Small intestine (tissue), 7 donors: ENCODE measurements around the gene B4GALT5. TPM values are rescaled to one million over a fixed set of nuclear protein-coding genes. Genes with fewer than 3 reads are reported as not detected.
A peak's percentile ranks its signal among the peaks of the same experiment; 100 is the strongest.

Experiments used
- DNase-seq, 2 donors: peaks; one replicate each; pipeline versions ENCODE4 v3.0.0 to v3.0.0-alpha.2; 2013
- FAIRE-seq: peaks from 2 replicates; lab custom pipeline; 2012; peaks lifted over from hg19 to GRCh38; lab: Jason Lieb, UNC
- H3K27ac ChIP-seq, 3 donors: one replicate each; pipeline ENCODE4 v1.5.1; 2013; ENCODE audit warnings: low read length in 2 of 3, mild to moderate bottlenecking in 2 of 3, control low read depth in 1 of 3, inconsistent platforms in 1 of 3, low read depth in 1 of 3, moderate library complexity in 1 of 3
- H3K27me3 ChIP-seq, 3 donors: one replicate each; pipeline ENCODE4 v1.6.1; 2013; ENCODE audit warnings: low read length in 3 of 3, inconsistent platforms in 1 of 3; ENCODE audit not compliant: control insufficient read depth in 3 of 3, insufficient read depth in 3 of 3
- H3K36me3 ChIP-seq, 3 donors: one replicate each; pipeline ENCODE4 v1.6.1; 2013; ENCODE audit warnings: low read length in 3 of 3, inconsistent platforms in 1 of 3, low read depth in 1 of 3, mild to moderate bottlenecking in 1 of 3, moderate library complexity in 1 of 3; ENCODE audit not compliant: control insufficient read depth in 3 of 3, insufficient read depth in 2 of 3
- H3K4me1 ChIP-seq, 3 donors: one replicate each; pipeline ENCODE4 v1.6.1; 2013; ENCODE audit warnings: low read length in 2 of 3, inconsistent platforms in 1 of 3, low read depth in 1 of 3, mild to moderate bottlenecking in 1 of 3, moderate library complexity in 1 of 3; ENCODE audit not compliant: control insufficient read depth in 3 of 3, insufficient read depth in 2 of 3
- H3K4me3 ChIP-seq, 3 donors: one replicate each; pipeline ENCODE4 v1.5.1; 2013; ENCODE audit warnings: low read length in 3 of 3, control low read depth in 1 of 3, inconsistent platforms in 1 of 3, low read depth in 1 of 3, mild to moderate bottlenecking in 1 of 3, moderate library complexity in 1 of 3
- H3K9me3 ChIP-seq, 2 donors: one replicate each; pipeline ENCODE4 v1.6.1; 2013; ENCODE audit warnings: low read depth in 1 of 2, low read length in 1 of 2; ENCODE audit not compliant: control insufficient read depth in 2 of 2, insufficient read depth in 1 of 2
- WGBS, 3 donors: extraction: QIAGEN DNeasy Blood & Tissue Kit; methylation state at CpG; one replicate each; pipeline ENCODE4 v1.1.7; 2013; 5-methylcytosine and 5-hydroxymethylcytosine counted together
- polyA plus RNA-seq, 4 donors: library from polyadenylated mRNA; stranded (reverse) in 3 of 4; unstranded in 1 of 4; fragments of 200-250 nt in 3 of 4; fragments of 120-200 nt in 1 of 4; gene quantifications; one replicate each; pipeline versions ENCODE4 v1.2.1 to v1.2.3, GENCODE V29; 2013
- donor health status: healthy with polysubstance abuse.
- donor health status: control.
- donor health status: control.
- donor health status: Bipolar disorder and iron deficiency.
- donor health status: healthy.

Gene B4GALT5
- polyA plus RNA-seq, 4 donors = 11.9 to 47.1 (median 20.5) TPM

- DNase-seq (no peak), FAIRE-seq (no peak)
- Histone ChIP-seq H3K4me3 (no peak overlapping the region), H3K36me3 (peaks cover 0 to 3% (median 0%) of the 10 kb centered on the region in 3 donors), H3K4me1 (peaks cover 0 to 37% (median 0%) of the 10 kb centered on the region in 3 donors), H3K27me3 (no peaks in the 10 kb centered on the region), H3K9me3 (peaks cover 0 to 8% of the 10 kb centered on the region in 2 donors), H3K27ac (no peak overlapping the region)
- WGBS, 3 donors = 84 to 97% (median 95%) methylated on average over 4 of the region's 4 CpGs
Observed at GRCh38 chr20:49597825-49598395, 115.8 kb downstream of the B4GALT5 start.

- no peak overlapping the region for H3K4me3 ChIP-seq
- H3K27ac ChIP-seq = peak overlapping the region in 1 of 3 donors; percentile 2
- FAIRE-seq (no peak), DNase-seq (peak in 1 of 2 donors; percentile 56)
- H3K4me1 ChIP-seq = peaks cover 0 to 42% (median 2%) of the 10 kb centered on the region in 3 donors
- peaks cover 0 to 5% of the 10 kb centered on the region in 2 donors for H3K9me3 ChIP-seq
- WGBS, 3 donors = 54 to 74% (median 67%) methylated on average over 12 to 15 of the region's 15 CpGs
- H3K36me3 ChIP-seq = peaks cover 0 to 3% (median 0%) of the 10 kb centered on the region in 3 donors
- H3K27me3 ChIP-seq = no peaks in the 10 kb centered on the region
Observed at GRCh38 chr20:49595811-49596561, 117.7 kb downstream of the B4GALT5 start.

DNA sequence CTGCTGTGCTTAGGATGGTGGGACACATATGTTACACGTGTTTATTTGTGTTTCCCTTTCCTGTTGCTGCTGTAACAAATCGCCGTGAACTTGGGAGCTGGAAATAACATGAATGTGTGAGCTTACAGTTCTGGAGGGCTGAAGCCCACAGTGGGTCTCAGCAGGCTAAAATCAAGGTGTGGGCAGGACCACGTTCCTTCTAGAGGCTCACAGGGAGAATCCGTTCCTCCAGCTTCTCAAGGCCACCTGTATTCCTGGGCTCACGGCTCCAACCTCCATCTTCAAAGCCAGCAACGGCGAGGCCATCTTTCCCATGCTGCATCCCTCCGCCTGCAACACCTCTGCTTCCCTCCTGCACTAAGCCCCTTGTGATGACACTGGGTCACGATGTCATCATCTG lies 118.3 kb downstream of the B4GALT5 start:
- FAIRE-seq (no peak), DNase-seq (no peak)
- Histone ChIP-seq H3K36me3 (peaks cover 0 to 3% (median 0%) of the 10 kb centered on the region in 3 donors), H3K27me3 (no peaks in the 10 kb centered on the region), H3K4me1 (peaks cover 0 to 40% (median 2%) of the 10 kb centered on the region in 3 donors), H3K9me3 (peaks cover 0 to 5% of the 10 kb centered on the region in 2 donors), H3K4me3 (no peak overlapping the region), H3K27ac (peak overlapping the region in 1 of 3 donors; percentile 2)
- 80 to 88% (median 85%) methylated on average over 10 of the region's 10 CpGs for WGBS, 3 donors

GRCh38 chr20:49594931-49595315 lies 118.8 kb downstream of the B4GALT5 start:
- Histone ChIP-seq H3K9me3 (peaks cover 0 to 5% of the 10 kb centered on the region in 2 donors), H3K36me3 (peaks cover 0 to under 1% (median 0%) of the 10 kb centered on the region in 3 donors), H3K27me3 (no peaks in the 10 kb centered on the region), H3K27ac (peak overlapping the region in 2 of 3 donors; percentile 56 to 79), H3K4me1 (peaks cover 0 to 39% (median 2%) of the 10 kb centered on the region in 3 donors), H3K4me3 (no peak overlapping the region)
- FAIRE-seq (no peak), DNase-seq (no peak)
- 86 to 99% (median 91%) methylated on average over 5 to 6 of the region's 6 CpGs for WGBS, 3 donors

GRCh38 chr20:49594143-49594930 lies 119.3 kb downstream of the B4GALT5 start:
- WGBS, 3 donors = 57 to 62% (median 60%) methylated on average over 12 of the region's 12 CpGs
- no peaks in the 10 kb centered on the region for H3K36me3 ChIP-seq
- DNase-seq (peak in 1 of 2 donors; percentile 54), FAIRE-seq (no peak)
- H3K27me3 ChIP-seq = no peaks in the 10 kb centered on the region
- H3K4me1 ChIP-seq = peaks cover 0 to 33% (median 2%) of the 10 kb centered on the region in 3 donors
- no peak overlapping the region for H3K4me3 ChIP-seq
- H3K9me3 ChIP-seq = peaks cover 0 to 5% of the 10 kb centered on the region in 2 donors
- H3K27ac ChIP-seq = peak overlapping the region in 2 of 3 donors; percentile 56 to 79

DNA sequence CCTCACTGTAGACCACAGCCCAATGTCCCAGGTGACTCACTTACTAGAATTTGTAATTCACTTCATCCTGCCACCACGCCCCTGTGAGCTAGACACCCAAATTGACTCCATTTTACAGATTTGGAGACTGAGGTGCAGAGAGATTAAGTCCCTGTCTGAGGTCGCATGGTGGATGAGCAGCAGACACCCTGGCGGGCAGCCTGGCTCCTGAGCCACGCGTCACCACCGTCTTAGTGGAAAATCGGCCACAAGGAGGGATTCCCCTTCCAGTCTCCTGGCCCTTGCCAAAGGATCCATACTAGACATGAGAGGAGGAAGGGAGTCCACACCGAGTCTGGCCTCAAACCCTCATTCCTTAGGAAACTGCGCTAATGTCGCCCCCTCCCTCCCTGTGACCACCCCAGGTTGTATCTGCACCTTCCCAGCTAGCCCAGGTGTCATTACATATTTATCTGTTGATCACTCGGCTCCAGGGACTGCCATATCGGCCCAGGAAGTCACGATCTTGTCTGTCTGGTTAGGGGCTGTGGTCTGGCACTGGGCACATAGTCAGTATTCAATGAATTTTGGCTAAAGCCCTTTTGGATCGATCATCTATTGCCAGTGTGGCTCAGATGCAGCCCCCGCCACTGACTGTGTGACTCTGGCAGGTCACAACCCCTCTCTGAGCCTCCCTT lies 120.1 kb downstream of the B4GALT5 start:
- Histone ChIP-seq H3K9me3 (peaks cover 0 to 5% of the 10 kb centered on the region in 2 donors), H3K27me3 (no peaks in the 10 kb centered on the region), H3K4me1 (peaks cover 0 to 31% (median 2%) of the 10 kb centered on the region in 3 donors), H3K36me3 (no peaks in the 10 kb centered on the region), H3K27ac (peak overlapping the region in 2 of 3 donors; percentile 22 to 42), H3K4me3 (no peak overlapping the region)
- WGBS, 3 donors = 72 to 82% (median 80%) methylated on average over 15 of the region's 15 CpGs
- no peak for FAIRE-seq
- no peak for DNase-seq

DNA sequence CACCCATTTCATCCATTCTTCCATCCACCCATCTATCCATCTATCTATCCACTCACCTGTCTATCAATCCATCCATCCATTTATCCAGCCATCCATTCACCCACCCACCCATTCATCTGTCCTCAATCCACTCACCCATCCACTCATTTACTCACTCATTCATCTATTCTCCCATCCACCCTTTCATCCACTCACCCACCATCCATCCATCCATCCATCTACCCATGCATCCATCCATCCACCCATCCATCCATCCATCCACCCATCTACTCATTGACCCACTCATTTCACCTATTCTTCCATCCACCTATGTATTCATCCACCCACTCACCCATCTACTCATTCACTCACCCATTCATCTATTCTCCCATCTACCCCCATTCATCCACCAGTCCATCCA lies 121.6 kb downstream of the B4GALT5 start:
- Histone ChIP-seq H3K9me3 (no peaks in the 10 kb centered on the region), H3K27ac (no peak overlapping the region), H3K27me3 (no peaks in the 10 kb centered on the region), H3K36me3 (no peaks in the 10 kb centered on the region), H3K4me3 (no peak overlapping the region), H3K4me1 (peaks cover 0 to 31% (median 2%) of the 10 kb centered on the region in 3 donors)
- no peak for DNase-seq
- FAIRE-seq = no peak
